Kidney epithelial cell (primary cell): ENCODE results near the gene AMDHD2. TPM values are rescaled to one million over a fixed set of nuclear protein-coding genes. Genes with fewer than 3 reads are reported as not detected.

Experiments
- DNase-seq: peaks from one replicate; pipeline ENCODE4 v3.0.0-alpha.2; 2010; ENCODE audit warnings: low read depth
- H3K27me3 ChIP-seq: 2 replicates; pipeline ENCODE4 v1.6.0; 2011; ENCODE audit warnings: low read length; ENCODE audit not compliant: control insufficient read depth, insufficient read depth
- H3K36me3 ChIP-seq: 2 replicates; pipeline ENCODE4 v1.5.1; 2011; ENCODE audit warnings: low read length; ENCODE audit not compliant: control insufficient read depth, insufficient read depth
- H3K4me3 ChIP-seq: 2 replicates; pipeline ENCODE4 v1.5.1; 2011; ENCODE audit warnings: low read depth, mild to moderate bottlenecking, control low read depth, low read length
- total RNA-seq: library from RNA; depleted of rRNA; stranded (reverse); fragments of >200 nt; gene quantifications from 2 replicates; pipeline ENCODE4 v1.2.3, GENCODE V29; 2015
- TF ChIP-seq, protein P1 (sequence below): IDR thresholded peaks from 2 replicates; pipeline ENCODE4 v1.5.1; 2011; ENCODE audit warnings: mild to moderate bottlenecking, moderate library complexity, low read length, control low read depth, inconsistent platforms; ENCODE audit not compliant: insufficient read depth, poor library complexity, severe bottlenecking

AMDHD2 gene
- total RNA-seq, 1 donor from 2014 or later: 76.0 TPM

DNA sequence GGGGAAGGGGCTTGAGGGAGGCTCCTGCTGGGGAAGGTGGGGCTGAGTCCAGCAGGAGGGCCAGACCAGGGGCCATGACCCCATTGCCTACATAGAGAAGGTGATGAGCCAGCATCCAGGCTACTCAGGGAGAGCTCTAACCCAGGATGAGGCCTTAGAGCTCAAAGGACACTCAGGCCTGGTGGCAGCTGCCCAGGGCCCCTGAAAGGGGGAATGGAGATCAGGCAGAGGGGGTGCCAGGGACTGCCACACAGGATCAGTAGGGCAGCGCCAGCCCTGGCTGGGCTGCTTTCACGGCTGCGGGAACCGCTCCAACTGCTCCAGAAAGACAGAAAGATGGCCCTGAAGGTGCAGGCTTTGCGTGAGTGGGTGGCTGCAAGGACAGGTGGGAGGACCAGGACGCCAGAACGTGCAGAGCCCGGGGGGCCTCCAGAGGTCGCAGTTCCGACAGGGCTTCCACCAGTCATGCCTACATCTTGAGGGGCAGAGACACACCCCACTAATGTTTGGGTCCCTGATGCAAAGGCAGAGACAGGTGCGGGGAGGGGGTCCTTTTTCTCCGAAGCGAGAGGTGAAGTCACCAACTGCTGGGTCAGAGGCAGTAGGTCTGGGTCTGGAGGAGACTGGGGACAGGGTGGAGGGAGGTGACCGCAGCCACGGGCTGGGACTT lies 7.3 kb upstream of the AMDHD2 start:
- DNase-seq: no peak
- no peaks in the 10 kb centered on the region for H3K27me3 ChIP-seq
- TF ChIP-seq, protein P1, sequence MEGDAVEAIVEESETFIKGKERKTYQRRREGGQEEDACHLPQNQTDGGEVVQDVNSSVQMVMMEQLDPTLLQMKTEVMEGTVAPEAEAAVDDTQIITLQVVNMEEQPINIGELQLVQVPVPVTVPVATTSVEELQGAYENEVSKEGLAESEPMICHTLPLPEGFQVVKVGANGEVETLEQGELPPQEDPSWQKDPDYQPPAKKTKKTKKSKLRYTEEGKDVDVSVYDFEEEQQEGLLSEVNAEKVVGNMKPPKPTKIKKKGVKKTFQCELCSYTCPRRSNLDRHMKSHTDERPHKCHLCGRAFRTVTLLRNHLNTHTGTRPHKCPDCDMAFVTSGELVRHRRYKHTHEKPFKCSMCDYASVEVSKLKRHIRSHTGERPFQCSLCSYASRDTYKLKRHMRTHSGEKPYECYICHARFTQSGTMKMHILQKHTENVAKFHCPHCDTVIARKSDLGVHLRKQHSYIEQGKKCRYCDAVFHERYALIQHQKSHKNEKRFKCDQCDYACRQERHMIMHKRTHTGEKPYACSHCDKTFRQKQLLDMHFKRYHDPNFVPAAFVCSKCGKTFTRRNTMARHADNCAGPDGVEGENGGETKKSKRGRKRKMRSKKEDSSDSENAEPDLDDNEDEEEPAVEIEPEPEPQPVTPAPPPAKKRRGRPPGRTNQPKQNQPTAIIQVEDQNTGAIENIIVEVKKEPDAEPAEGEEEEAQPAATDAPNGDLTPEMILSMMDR: peak; percentile 11
- H3K4me3 ChIP-seq: peak overlapping the region; percentile 93
- no peaks in the 10 kb centered on the region for H3K36me3 ChIP-seq

DNA sequence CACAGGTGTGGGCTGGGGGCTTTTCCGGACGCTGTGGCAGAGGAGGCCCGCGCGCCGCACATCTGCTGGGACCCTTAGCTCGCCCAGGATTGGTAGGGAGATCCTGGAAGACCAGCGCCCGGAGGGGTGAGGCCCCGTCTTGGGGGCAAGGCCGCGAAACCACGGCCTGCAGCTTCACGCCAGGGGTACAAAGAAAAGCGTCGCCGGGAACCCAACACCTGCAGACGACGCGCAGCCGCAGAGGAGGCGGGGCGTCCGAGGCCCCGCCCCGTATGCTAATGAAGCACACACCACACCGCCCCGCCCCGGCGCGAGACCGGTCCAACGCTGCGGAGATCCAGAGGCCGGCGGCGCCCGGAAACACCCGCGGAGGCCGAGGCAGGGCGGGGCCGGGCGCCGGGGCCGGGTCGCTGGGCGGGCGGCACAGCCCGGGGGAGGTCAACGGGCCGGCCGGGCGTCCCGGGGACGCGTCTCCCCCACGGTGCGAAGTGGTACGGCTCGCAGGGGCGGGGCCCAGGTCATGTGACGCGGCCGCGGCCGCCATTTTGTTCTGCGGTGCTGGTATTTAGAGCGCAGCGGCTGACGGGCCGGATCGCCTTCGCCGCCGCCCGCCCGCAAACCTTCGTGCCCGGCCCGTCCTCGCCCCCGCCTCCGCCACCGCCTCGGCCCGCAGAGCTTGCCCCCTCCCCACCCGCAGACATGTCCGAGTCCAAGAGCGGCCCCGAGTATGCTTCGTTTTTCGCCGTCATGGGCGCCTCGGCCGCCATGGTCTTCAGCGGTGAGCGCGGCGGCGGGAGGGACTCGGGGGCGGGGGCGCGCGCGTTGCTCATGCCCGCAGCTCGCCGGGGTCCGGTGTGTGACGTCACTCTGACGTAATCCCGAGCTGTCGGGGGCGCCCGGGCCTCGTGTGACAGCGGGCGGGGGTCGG lies 6.5 kb upstream of the AMDHD2 start, which contains the start of gene ATP6V0C:
TSS of gene ATP6V0C (plus strand) at position 548 of the 928 bp plus-strand sequence. CDS start at position 700, 152 bp downstream.
- peak; percentile 48 for DNase-seq
- no peaks in the 10 kb centered on the region for H3K27me3 ChIP-seq
- H3K36me3 ChIP-seq: no peaks in the 10 kb centered on the region
- H3K4me3 ChIP-seq: peak within 1 kb of the TSS; percentile 93
- TF ChIP-seq, protein P1: no peak

DNA sequence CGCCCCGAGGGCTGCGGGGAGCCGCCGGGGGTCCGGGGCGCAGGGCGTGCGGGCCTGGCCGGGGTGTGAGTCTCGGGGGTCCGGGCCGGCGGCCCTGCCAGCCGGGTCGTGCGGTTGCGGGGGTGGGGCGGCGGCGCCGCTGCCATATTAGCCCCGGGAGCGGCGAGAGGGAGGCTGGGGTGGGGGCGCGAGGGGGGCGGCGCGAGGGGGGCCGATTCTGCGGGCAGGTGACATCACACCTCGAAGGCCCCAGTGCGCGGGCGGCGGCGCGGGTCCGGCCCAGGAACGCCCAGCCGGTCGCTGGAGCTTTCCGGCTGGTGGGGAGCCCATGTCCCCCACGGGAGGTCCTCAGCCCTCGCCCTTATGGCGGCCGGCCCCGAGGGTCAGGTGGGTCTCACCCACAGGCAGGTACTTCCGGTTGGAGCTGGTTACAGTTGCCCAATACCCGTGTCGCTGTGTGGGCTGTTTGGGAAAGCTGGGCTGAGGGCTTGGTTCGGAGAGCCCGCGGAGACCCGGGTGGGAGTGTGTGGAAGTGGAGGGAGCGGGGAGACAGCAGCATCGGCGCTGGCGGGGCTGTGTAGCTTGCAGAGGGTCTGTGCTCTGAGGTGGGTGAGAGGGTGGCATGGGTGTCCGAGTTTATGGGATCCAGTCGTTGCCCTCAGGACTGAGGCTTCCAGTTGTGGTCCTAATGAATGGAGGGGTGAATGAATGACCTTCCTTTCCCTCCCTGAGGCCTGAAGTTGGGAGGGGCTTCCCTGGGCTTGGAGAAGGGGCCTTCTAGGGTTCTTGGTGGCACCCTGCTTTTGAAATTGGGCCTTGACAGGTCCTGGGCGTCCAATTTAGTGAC lies 5.6 kb upstream of the AMDHD2 start:
- peak overlapping the region; percentile 93 for H3K4me3 ChIP-seq
- TF ChIP-seq, protein P1: no peak
- DNase-seq: no peak
- no peaks in the 10 kb centered on the region for H3K27me3 ChIP-seq
- H3K36me3 ChIP-seq: no peaks in the 10 kb centered on the region

DNA sequence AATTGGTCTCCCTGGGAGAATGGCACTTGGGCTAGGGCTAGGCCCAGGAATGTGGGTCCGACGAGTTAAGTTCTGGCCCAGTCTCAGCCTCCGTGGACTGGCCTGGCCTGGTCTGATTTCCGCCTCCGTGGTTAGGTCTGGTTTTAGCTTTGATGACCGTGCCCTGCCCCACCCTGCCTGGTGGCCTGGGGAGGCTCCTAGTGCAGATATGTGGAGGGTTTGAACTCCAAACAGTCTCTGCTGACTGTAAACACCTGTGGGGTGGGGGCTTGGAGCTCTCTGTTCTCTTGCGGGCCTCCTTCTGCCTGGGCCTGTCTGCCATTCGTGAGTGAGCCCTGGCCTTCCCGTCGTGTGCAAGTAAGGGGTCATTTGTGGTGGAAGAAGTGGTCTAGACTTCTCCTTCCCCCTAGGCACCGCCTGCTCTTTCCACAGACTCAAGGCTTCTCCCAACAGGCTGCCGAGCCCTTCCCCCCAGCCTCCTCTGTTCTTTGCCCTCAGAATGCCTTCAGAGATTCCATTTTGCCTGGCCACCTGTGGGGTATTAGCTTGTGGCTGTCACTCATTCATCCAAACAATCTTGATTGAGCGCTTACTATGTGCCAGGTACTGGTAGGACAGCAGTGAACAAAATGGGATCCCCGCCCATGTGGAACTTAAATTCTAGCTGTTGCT lies 4.9 kb upstream of the AMDHD2 start:
- no peak for DNase-seq
- Histone ChIP-seq H3K4me3 (peak overlapping the region; percentile 93), H3K27me3 (no peaks in the 10 kb centered on the region), H3K36me3 (no peaks in the 10 kb centered on the region)
- TF ChIP-seq, protein P1: no peak
